Left lung (tissue), 10 donors: Measurements from ENCODE around the gene ZBTB11. TPM values are rescaled to one million over a fixed set of nuclear protein-coding genes. Genes with fewer than 3 reads are reported as not detected.
A peak's percentile ranks its signal among the peaks of the same experiment; 100 is the strongest.
"Not testable (repeated sequence)": the region's sequence is repeated elsewhere in the genome, so short reads cannot be mapped to it uniquely, and the experiment has no call there.

Experiments used
- ATAC-seq: fragments of 200-7000 bp; cut with Tn5 transposase; one replicate; pipeline ENCODE4 v1.9.1; 2020; ENCODE audit warnings: moderate library complexity
- DNase-seq, 4 donors: peaks; one replicate each; pipeline ENCODE4 v3.0.0-alpha.2; 2013 to 2020
- H3K27ac ChIP-seq, 2 donors: fragments of 200-600 bp; sonication (generic) in 1 of 2; one replicate each; pipeline versions ENCODE4 v1.5.0 to v1.8.0; 2020 to 2021
- H3K27me3 ChIP-seq, 2 donors: fragments of 200-600 bp; sonication (generic) in 1 of 2; one replicate each; pipeline versions ENCODE4 v1.5.0 to v1.8.0; 2020 to 2021
- H3K36me3 ChIP-seq, 2 donors: fragments of 200-600 bp; sonication (generic) in 1 of 2; one replicate each; pipeline versions ENCODE4 v1.5.0 to v1.8.0; 2020 to 2021
- H3K4me1 ChIP-seq, 2 donors: fragments of 200-600 bp; one replicate each; pipeline ENCODE4 v1.8.0; 2021
- H3K4me3 ChIP-seq, 2 donors: fragments of 200-600 bp; sonication (generic) in 1 of 2; one replicate each; pipeline versions ENCODE4 v1.5.0 to v1.8.0; 2020 to 2021; ENCODE audit warnings: mild to moderate bottlenecking in 1 of 2
- H3K9me3 ChIP-seq, 2 donors: fragments of 200-600 bp; sonication (generic) in 1 of 2; one replicate each; pipeline versions ENCODE4 v1.5.0 to v1.8.0; 2020 to 2021
- CTCF ChIP-seq, 2 donors: fragments of 200-600 bp; sonication (generic) in 1 of 2; IDR thresholded peaks; one replicate each; pipeline versions ENCODE4 v1.5.0 to v1.8.0; 2021; ENCODE audit warnings: antibody characterized with exemption in 2 of 2
- intact Hi-C, 2 donors: fragments of 100-400 bp; cut with DNase I; formaldehyde crosslinking; loops; one replicate each; pipeline versions ENCODE4 v1.11.2 to v1.14.2; 2022
- polyA plus RNA-seq, 6 donors: library from polyadenylated mRNA; unstranded; fragments of 120-200 nt; gene quantifications; one replicate each; pipeline ENCODE4 v1.2.1, GENCODE V29; 2013; ENCODE audit not compliant: insufficient read length in 6 of 6
- total RNA-seq, 2 donors: library from RNA; stranded (reverse); fragmentation: NEBNext Ultra II Directional; extraction: Animal tissue kit (Norgen Biotek cat#: 25700); gene quantifications; one replicate each; pipeline ENCODE4 v1.2.1, GENCODE V29; 2021
- donor health status: DM: no; HTN: yes; CAD: no.
- donor health status: DM: no; HTN: no; CAD: no.

ZBTB11 gene
- total and polyA plus RNA-seq, 8 donors, result 16.6 to 27.7 (median 25.7) TPM

- no peak for ATAC-seq
Observed at GRCh38 chr3:101701696-101702634, 25.0 kb upstream of the ZBTB11 start.

GRCh38 chr3:101695779-101696372 is 18.9 kb upstream of the ZBTB11 start:
- ATAC-seq, result no peak

More at GRCh38 chr3:101701696-101702634, 25.0 kb upstream of the ZBTB11 start:
- no peaks in the 10 kb centered on the region for H3K36me3 ChIP-seq
- no peak overlapping the region for H3K27ac ChIP-seq
- no peaks in the 10 kb centered on the region for H3K9me3 ChIP-seq
- no peak overlapping the region for H3K4me3 ChIP-seq
- H3K27me3 ChIP-seq, result no peaks in the 10 kb centered on the region
- H3K4me1 ChIP-seq, result no peaks in the 10 kb centered on the region
- DNase-seq, result no peak
- no peak for TF ChIP-seq CTCF (IDR thresholded peaks at IDR 0.05)
- intact Hi-C loops, result no loop called here

GRCh38 chr3:101694836-101695235 is 17.9 kb upstream of the ZBTB11 start:
- H3K4me1 ChIP-seq, result peaks cover 0 to 25% of the 10 kb centered on the region in 2 donors
- ATAC-seq, intact Hi-C loops: not testable (repeated sequence)

More at GRCh38 chr3:101695779-101696372, 18.9 kb upstream of the ZBTB11 start:
- no peaks in the 10 kb centered on the region for H3K36me3 ChIP-seq
- H3K27ac ChIP-seq, result no peak overlapping the region
- peak in 1 of 4 donors; percentile 56 for DNase-seq
- no peaks in the 10 kb centered on the region for H3K9me3 ChIP-seq
- H3K4me3 ChIP-seq, result no peak overlapping the region
- peak; percentile 72 to 79 for TF ChIP-seq CTCF (IDR thresholded peaks at IDR 0.05)
- intact Hi-C loops, result no loop called here
- H3K4me1 ChIP-seq, result peaks cover 0 to 14% of the 10 kb centered on the region in 2 donors
- no peaks in the 10 kb centered on the region for H3K27me3 ChIP-seq

GRCh38 chr3:101693540-101693939 is 16.6 kb upstream of the ZBTB11 start:
- intact Hi-C loops, H3K36me3 ChIP-seq, H3K27ac ChIP-seq, H3K9me3 ChIP-seq, H3K27me3 ChIP-seq, DNase-seq, H3K4me3 ChIP-seq: not testable (repeated sequence)
- peak; percentile 37 to 59 for TF ChIP-seq CTCF (IDR thresholded peaks at IDR 0.05)
- H3K4me1 ChIP-seq, result peaks cover 0 to 38% of the 10 kb centered on the region in 2 donors
- peak; percentile 88 for ATAC-seq

More at GRCh38 chr3:101694836-101695235, 17.9 kb upstream of the ZBTB11 start:
- not testable (repeated sequence) for H3K9me3 ChIP-seq, H3K4me3 ChIP-seq, DNase-seq, H3K27me3 ChIP-seq, H3K36me3 ChIP-seq, H3K27ac ChIP-seq

- Histone ChIP-seq H3K27ac (peak overlapping the region; percentile 48 to 77), H3K4me1 (peaks cover 0 to 52% of the 10 kb centered on the region in 2 donors)
- intact Hi-C loops, H3K27me3 ChIP-seq, DNase-seq, H3K36me3 ChIP-seq, H3K4me3 ChIP-seq, H3K9me3 ChIP-seq: not testable (repeated sequence)
- ATAC-seq, result peak; percentile 30
Observed at GRCh38 chr3:101691685-101692671, 15.0 kb upstream of the ZBTB11 start.
